ENCODE measurements around the gene ACVR1C. TPM values are rescaled to one million over a fixed set of nuclear protein-coding genes. Genes with fewer than 3 reads are reported as not detected.

The ACVR1C gene
- total and polyA plus RNA-seq, 2 of the 4 experiments (the other 2 are of a cell fraction): 0.07 to 0.18 TPM

GRCh38 chr2:157487271-157487610, 141.4 kb downstream of the ACVR1C start:
- H4K20me1 ChIP-seq (ENCODE audit: insufficient read depth, low read length): no peaks in the 10 kb centered on the region
- no peak for TF ChIP-seq BHLHE40 (IDR thresholded peaks at IDR 0.05; ENCODE audit: low read depth, low read length)
- no peak for TF ChIP-seq SMC3 (IDR thresholded peaks at IDR 0.05; ENCODE audit: low read depth, low read length)
- TF ChIP-seq POLR2A (IDR thresholded peaks at IDR 0.05; ENCODE audit: low read depth, low read length): no peak
- TF ChIP-seq RAD21 (IDR thresholded peaks at IDR 0.05; ENCODE audit: low read length): no peak
- no peak for TF ChIP-seq RCOR1 (IDR thresholded peaks at IDR 0.05; ENCODE audit: insufficient replicate concordance, low read length)
- no peak for TF ChIP-seq NFE2L2 (IDR thresholded peaks at IDR 0.05; ENCODE audit: low read depth, low read length)
- no peak for TF ChIP-seq ELK1 (IDR thresholded peaks at IDR 0.05; ENCODE audit: borderline replicate concordance, low read depth, low read length)
- no peak for TF ChIP-seq MAZ (IDR thresholded peaks at IDR 0.05; ENCODE audit: borderline replicate concordance, low read depth, low read length)
- no peak for TF ChIP-seq CTCF (conservative IDR thresholded peaks at IDR 0.05; ENCODE audit: low read depth, low read length)
- TF ChIP-seq CEBPB (IDR thresholded peaks at IDR 0.05; ENCODE audit: low read depth, low read length): no peak
- no peak for TF ChIP-seq FOS (IDR thresholded peaks at IDR 0.05; ENCODE audit: low read depth, low read length)
- TF ChIP-seq USF2 (IDR thresholded peaks at IDR 0.05; ENCODE audit: low read depth, low read length): no peak
- no peak for TF ChIP-seq RFX5 (IDR thresholded peaks at IDR 0.05; ENCODE audit: low read depth, low read length)
- TF ChIP-seq MAFK (IDR thresholded peaks at IDR 0.05; ENCODE audit: low read depth, low read length): no peak
- no peak for TF ChIP-seq CHD1 (IDR thresholded peaks at IDR 0.05; ENCODE audit: low read depth, low read length)
- H2AK9ac ChIP-seq (replicated peaks; ENCODE audit: low read depth, low read length, poor library complexity): no peak overlapping the region
- no peaks in the 10 kb centered on the region for H3K79me1 ChIP-seq (ENCODE audit: low read depth in 1 of 2, low read length in 2 of 2)
- H3K14ac ChIP-seq (replicated peaks; ENCODE audit: low read depth, low read length): no peak overlapping the region
- no peak overlapping the region for H3K27ac ChIP-seq (ENCODE audit: insufficient read depth, low read length)
- BruUV-seq (replicated peaks): no TSS peak
- intact Hi-C loops (cut with micrococcal nuclease) (no loop called here), dilution Hi-C loops (cut with HindIII; ENCODE audit: low sequenced_read_pairs, unreplicated experiment) (no loop called here), in situ Hi-C loops (cut with MboI; ENCODE audit: low sequenced_read_pairs) (loop anchor here (25.0 kb wide), 1 partner anchor 275 kb away; no protein-coding TSS in a partner anchor)
- H2BK15ac ChIP-seq (ENCODE audit: low read depth, low read length): no peak overlapping the region
- POLR2A ChIA-PET (ENCODE audit: unreplicated experiment): no interaction called here
- H2BK120ac ChIP-seq (ENCODE audit: low read depth, low read length): no peak overlapping the region
- DNase-seq (no peak), ATAC-seq (ENCODE audit: low read depth) (no peak)
- no peak overlapping the region for H3K9ac ChIP-seq (ENCODE audit: low read depth, low read length)
- no peak overlapping the region for H3K4ac ChIP-seq (ENCODE audit: low read depth, low read length)
- CTCF ChIA-PET: no interaction called here
- no peak overlapping the region for H3K23ac ChIP-seq (ENCODE audit: low read depth, low read length)
- no peak overlapping the region for H2BK5ac ChIP-seq (ENCODE audit: low read depth, low read length, poor library complexity, severe bottlenecking)
- no peaks in the 10 kb centered on the region for H3K9me1 ChIP-seq (ENCODE audit: insufficient read depth, low read length)
- no peak overlapping the region for H3K4me2 ChIP-seq (ENCODE audit: low read depth, low read length)
- H4K91ac ChIP-seq (ENCODE audit: insufficient read depth, low read depth, low read length): no peak overlapping the region
- no peaks in the 10 kb centered on the region for H3K4me1 ChIP-seq (ENCODE audit: control insufficient read depth, insufficient read depth, low read length)
- no peak overlapping the region for H4K8ac ChIP-seq (ENCODE audit: low read depth in 2 of 2, low read length in 2 of 2)
- H2AK5ac ChIP-seq (ENCODE audit: low read depth, low read length): no peak overlapping the region
- WGBS, 2 experiments (ENCODE audit: extremely low coverage in 2 of 2, insufficient read length in 1 of 2): no CpG with 5 or more reads among the region's 1 CpG
- H3K36me3 ChIP-seq (ENCODE audit: control insufficient read depth, insufficient read depth, low read length): no peaks in the 10 kb centered on the region
- no peak overlapping the region for H3K4me3 ChIP-seq (ENCODE audit: insufficient read depth, low read depth, low read length)
- H4K5ac ChIP-seq (ENCODE audit: low read depth, low read length): no peak overlapping the region
- peaks cover 2% of the 10 kb centered on the region for H3K27me3 ChIP-seq (ENCODE audit: control insufficient read depth, insufficient read depth, low read length)
- H2AFZ ChIP-seq (replicated peaks; ENCODE audit: low read length, poor library complexity): no peak overlapping the region
- H2BK20ac ChIP-seq (ENCODE audit: low read depth, low read length): no peak overlapping the region
- no peaks in the 10 kb centered on the region for H3K9me3 ChIP-seq (ENCODE audit: control insufficient read depth, insufficient read depth, low read length)
- H3K18ac ChIP-seq (ENCODE audit: low read depth, low read length): no peak overlapping the region
- H3K56ac ChIP-seq (ENCODE audit: extremely low read depth, insufficient read depth, low read length): no peak overlapping the region

Measured in IMR-90 (cell line).